Measurements from ENCODE around the gene ZBTB3.
"Not testable (repeated sequence)": the region's sequence is repeated elsewhere in the genome, so short reads cannot be mapped to it uniquely, and the experiment has no call there.

The ZBTB3 gene

DNA sequence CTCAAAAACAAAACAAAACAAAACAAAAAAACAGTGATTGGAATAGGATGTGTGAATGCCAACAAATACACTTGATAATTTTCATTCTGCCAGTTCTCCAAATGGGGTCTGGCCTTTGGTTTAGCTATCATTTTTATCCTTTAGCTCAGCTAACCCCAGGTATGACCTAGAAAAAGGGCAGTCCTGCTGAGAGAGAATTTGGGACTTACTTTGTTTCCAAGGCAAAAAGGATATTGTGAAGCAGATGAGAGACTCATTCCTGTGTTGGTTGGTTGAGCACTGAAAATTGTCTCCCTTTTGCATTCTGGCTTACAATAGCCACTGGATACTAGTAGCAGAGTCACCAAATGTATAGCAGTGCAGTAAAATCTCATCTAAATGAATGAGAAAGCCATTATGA, 16.8 kb downstream of the ZBTB3 start:
- TF ChIP-seq, protein P1, sequence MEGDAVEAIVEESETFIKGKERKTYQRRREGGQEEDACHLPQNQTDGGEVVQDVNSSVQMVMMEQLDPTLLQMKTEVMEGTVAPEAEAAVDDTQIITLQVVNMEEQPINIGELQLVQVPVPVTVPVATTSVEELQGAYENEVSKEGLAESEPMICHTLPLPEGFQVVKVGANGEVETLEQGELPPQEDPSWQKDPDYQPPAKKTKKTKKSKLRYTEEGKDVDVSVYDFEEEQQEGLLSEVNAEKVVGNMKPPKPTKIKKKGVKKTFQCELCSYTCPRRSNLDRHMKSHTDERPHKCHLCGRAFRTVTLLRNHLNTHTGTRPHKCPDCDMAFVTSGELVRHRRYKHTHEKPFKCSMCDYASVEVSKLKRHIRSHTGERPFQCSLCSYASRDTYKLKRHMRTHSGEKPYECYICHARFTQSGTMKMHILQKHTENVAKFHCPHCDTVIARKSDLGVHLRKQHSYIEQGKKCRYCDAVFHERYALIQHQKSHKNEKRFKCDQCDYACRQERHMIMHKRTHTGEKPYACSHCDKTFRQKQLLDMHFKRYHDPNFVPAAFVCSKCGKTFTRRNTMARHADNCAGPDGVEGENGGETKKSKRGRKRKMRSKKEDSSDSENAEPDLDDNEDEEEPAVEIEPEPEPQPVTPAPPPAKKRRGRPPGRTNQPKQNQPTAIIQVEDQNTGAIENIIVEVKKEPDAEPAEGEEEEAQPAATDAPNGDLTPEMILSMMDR (IDR thresholded peaks at IDR 0.05; ENCODE audit: extremely low read depth, insufficient read depth, missing control alignments), result no peak
- DNase-seq (ENCODE audit: low spot score), result no peak
- in situ Hi-C loops (cut with MboI; ENCODE audit: low pct_unique_long_range_greater_than_20kb, low sequenced_read_pairs, unreplicated experiment), result no loop called here

DNA sequence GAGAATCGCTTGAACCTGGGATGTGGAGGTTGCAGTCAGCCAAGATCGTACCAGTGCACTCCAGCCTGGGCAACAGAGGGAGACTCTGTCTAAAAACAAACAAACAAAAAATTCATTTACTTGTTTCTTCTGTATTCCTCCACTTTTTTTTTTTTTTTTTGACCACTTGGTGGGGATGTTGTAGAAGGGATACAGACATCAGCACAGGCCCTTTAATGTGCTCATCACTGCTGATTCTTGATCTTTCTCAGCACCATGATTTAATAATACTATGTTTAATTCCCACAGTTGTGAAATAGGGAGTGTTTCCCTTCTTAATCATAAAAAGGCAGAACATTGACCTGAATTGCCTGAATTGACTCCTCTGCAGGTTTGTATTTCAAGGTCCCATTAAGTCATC, 21.1 kb downstream of the ZBTB3 start:
- in situ Hi-C loops (cut with MboI; ENCODE audit: low pct_unique_long_range_greater_than_20kb, low sequenced_read_pairs, unreplicated experiment), result no loop called here
- no peak for DNase-seq (ENCODE audit: low spot score)
- TF ChIP-seq, protein P1 (IDR thresholded peaks at IDR 0.05; ENCODE audit: extremely low read depth, insufficient read depth, missing control alignments), result no peak

DNA sequence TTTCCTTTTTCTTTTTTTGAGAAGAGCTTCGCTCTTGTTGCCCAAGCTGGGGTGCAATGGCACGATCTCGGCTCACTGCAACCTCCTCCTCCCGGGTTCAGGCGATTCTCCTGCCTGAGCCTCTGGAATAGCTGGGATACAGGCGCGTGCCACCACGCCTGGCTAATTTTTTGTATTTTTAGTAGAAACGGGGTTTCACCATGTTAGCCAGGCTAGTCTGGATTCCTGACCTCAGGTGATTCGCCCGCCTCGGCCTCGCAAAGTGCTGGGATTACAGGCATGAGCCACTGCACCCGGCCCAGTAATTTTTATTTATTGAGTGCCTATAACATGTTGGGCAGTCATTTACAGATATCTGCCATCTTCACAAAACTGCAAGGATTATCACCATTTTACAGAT, 23.9 kb downstream of the ZBTB3 start:
- in situ Hi-C loops (cut with MboI; ENCODE audit: low pct_unique_long_range_greater_than_20kb, low sequenced_read_pairs, unreplicated experiment); DNase-seq (ENCODE audit: low spot score): not testable (repeated sequence)

DNA sequence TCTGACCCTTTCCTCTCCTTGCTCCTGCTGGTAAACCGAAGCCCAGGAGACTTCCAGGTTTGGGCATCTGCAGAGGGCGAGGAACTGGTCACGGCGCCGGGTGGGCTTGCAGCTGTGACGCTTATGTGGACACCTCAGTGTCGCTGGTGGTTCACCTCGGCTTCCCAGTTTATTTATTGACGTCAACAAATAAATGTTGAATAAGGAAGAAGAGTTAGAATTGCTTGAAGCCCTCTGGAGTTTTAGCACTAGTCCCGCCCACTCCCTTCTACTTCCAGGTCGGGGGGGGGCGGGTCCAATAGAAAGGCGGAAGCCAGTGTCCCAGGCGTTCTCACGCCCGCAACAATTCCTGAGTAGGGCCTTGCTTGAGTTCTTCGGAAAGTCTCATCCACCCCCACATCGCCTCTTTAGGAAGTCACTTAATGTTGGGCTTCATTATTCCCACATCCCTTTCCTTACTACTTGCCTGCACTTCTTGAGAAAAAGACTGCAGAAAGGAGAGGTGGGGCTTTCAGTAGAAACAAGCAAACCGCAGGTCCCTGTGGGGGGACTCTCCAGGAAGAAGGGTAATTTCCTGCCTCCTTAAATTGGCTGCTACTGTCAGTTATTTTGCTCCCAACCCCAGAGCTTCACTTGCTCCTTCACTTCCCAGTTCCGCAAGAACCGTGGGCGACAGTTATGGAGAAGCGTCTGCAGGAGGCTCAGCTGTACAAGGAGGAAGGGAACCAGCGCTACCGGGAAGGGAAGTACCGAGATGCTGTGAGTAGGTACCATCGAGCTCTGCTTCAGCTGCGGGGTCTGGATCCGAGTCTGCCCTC, 25.6 kb downstream of the ZBTB3 start, which contains the start of gene TTC9C:
TSS of gene TTC9C (plus strand) at position 316 of the 818 bp plus-strand sequence. CDS start at position 679, 363 bp downstream.
- peak; percentile 77 for DNase-seq (ENCODE audit: low spot score)
- TF ChIP-seq, protein P1 (IDR thresholded peaks at IDR 0.05; ENCODE audit: extremely low read depth, insufficient read depth, missing control alignments), result no peak
- in situ Hi-C loops (cut with MboI; ENCODE audit: low pct_unique_long_range_greater_than_20kb, low sequenced_read_pairs, unreplicated experiment), result no loop called here

DNA sequence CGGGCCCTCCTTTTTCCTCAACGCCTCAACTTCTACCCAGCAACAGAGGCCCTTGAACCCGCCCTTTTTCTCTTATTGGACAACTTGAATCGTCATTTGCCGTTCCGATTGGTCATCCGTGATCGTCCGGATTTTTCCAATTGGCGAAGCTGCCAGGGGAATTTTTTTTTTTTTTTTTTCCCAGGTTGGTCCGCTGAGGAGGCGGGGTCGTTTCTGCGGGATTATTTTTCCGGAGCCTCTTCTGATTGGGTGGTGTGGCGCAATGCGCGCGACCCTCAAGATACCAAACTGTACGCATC, 26.1 kb downstream of the ZBTB3 start:
- peak; percentile 90 for DNase-seq (ENCODE audit: low spot score)
- TF ChIP-seq, protein P1 (IDR thresholded peaks at IDR 0.05; ENCODE audit: extremely low read depth, insufficient read depth, missing control alignments), result no peak
- in situ Hi-C loops (cut with MboI; ENCODE audit: low pct_unique_long_range_greater_than_20kb, low sequenced_read_pairs, unreplicated experiment), result no loop called here

DNA sequence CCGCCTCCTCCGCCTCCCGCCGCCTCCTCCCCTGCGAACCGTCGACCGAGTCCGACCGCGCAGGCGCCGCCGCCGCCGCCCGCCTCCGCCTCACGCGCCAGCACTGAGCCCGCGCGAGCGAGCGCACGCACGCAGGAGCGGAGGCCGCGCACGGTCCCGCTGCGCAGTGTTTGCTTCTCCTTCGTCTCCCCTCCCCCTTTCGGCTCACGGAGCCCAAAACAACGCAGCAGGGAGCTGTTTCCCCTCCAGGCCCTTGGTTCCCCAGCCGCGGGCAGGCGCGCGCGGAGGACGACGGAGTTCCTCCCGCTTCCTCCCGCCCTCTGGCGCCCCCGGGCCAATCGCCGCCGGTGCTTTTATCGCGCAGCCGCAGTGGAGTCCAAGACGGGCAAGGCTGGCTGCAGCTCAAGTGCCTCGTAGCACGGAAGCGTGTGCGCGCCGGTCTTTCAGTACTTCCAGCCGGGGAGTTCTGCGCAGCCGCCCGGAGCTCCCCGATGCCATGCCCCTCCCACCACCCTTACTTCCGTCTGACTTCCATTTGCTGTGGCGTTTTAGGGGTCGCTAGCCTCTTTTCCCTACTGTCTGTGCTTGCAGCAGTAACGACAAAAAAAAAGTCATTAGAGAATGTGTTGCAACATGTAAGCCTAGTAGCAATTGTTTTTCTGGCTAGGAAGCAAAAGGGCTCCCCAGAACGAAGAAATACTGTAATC, 26.6 kb downstream of the ZBTB3 start, which contains the start of gene HNRNPUL2:
TSS of gene HNRNPUL2 (minus strand) at position 293 of the 707 bp plus-strand sequence. CDS start 301 bp downstream, outside the sequence.
- in situ Hi-C loops (cut with MboI; ENCODE audit: low pct_unique_long_range_greater_than_20kb, low sequenced_read_pairs, unreplicated experiment), result no loop called here
- peak; percentile 99 for DNase-seq (ENCODE audit: low spot score)
- TF ChIP-seq, protein P1 (IDR thresholded peaks at IDR 0.05; ENCODE audit: extremely low read depth, insufficient read depth, missing control alignments), result no peak

DNA sequence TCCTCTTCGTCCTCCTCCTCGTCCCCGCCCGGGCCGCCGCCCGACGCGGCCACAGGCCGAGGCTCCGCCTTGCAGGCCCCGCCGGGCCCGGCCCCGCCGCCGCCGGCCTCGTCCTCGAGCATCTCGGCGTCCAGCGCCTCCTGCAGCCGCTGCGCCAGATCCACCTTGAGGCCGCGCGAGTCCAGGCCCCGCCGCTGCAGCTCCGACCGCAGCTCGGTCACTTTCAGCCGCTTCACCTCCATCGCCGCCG, 27.1 kb downstream of the ZBTB3 start:
- in situ Hi-C loops (cut with MboI; ENCODE audit: low pct_unique_long_range_greater_than_20kb, low sequenced_read_pairs, unreplicated experiment), result no loop called here
- TF ChIP-seq, protein P1 (IDR thresholded peaks at IDR 0.05; ENCODE audit: extremely low read depth, insufficient read depth, missing control alignments), result no peak
- no peak for DNase-seq (ENCODE audit: low spot score)

Data from GM13977 (cell line).